Liver (tissue), 9 donors: ENCODE results near the gene MON2. TPM values are rescaled to one million over a fixed set of nuclear protein-coding genes. Genes with fewer than 3 reads are reported as not detected.

ENCODE experiments used
- DNase-seq: peaks from one replicate; pipeline ENCODE4 v3.0.0-alpha.2; 2017; ENCODE audit warnings: low spot score
- H3K27ac ChIP-seq, 2 donors: one replicate each; pipeline ENCODE4 v1.7.0; 2013; ENCODE audit warnings: inconsistent platforms in 2 of 2, low read length in 2 of 2, control low read depth in 1 of 2, low read depth in 1 of 2, mild to moderate bottlenecking in 1 of 2
- H3K27me3 ChIP-seq, 4 donors: one replicate each; pipeline versions ENCODE4 v1.6.1 to v1.7.0; 2013; ENCODE audit warnings: low read length in 3 of 4, inconsistent platforms in 1 of 4, mild to moderate bottlenecking in 1 of 4, moderate library complexity in 1 of 4; ENCODE audit not compliant: control insufficient read depth in 4 of 4, insufficient read depth in 4 of 4
- H3K36me3 ChIP-seq, 4 donors: one replicate each; pipeline versions ENCODE4 v1.6.1 to v1.7.0; 2013; ENCODE audit warnings: low read length in 3 of 4, mild to moderate bottlenecking in 3 of 4, low read depth in 1 of 4, moderate library complexity in 1 of 4; ENCODE audit not compliant: control insufficient read depth in 4 of 4, insufficient read depth in 3 of 4
- H3K4me1 ChIP-seq, 4 donors: one replicate each; pipeline versions ENCODE4 v1.6.1 to v1.7.0; 2013; ENCODE audit warnings: low read length in 3 of 4, mild to moderate bottlenecking in 3 of 4, moderate library complexity in 1 of 4; ENCODE audit not compliant: control insufficient read depth in 4 of 4, insufficient read depth in 4 of 4
- H3K4me3 ChIP-seq, 3 donors: one replicate each; pipeline versions ENCODE4 v1.6.1 to v1.7.0; 2013; ENCODE audit warnings: low read length in 3 of 3, control low read depth in 1 of 3, low read depth in 1 of 3, mild to moderate bottlenecking in 1 of 3
- H3K9ac ChIP-seq, 2 donors: one replicate each; pipeline ENCODE4 v1.7.0; 2013; ENCODE audit warnings: low read length in 2 of 2, mild to moderate bottlenecking in 2 of 2, moderate library complexity in 2 of 2, control low read depth in 1 of 2, low read depth in 1 of 2
- H3K9me3 ChIP-seq, 4 donors: one replicate each; pipeline versions ENCODE4 v1.6.1 to v1.7.0; 2013; ENCODE audit warnings: low read length in 3 of 4; ENCODE audit not compliant: control insufficient read depth in 4 of 4
- ATF3 ChIP-seq: IDR thresholded peaks from 2 replicates; pipeline ENCODE4 v1.6.1; 2016; ENCODE audit warnings: antibody characterized with exemption
- CTCF ChIP-seq: fragments of 150-350 bp; IDR thresholded peaks from 2 replicates; pipeline ENCODE4 v1.5.1; 2017; ENCODE audit warnings: improper control_type of control experiment, low read depth, low read length; ENCODE audit not compliant: missing input control
- EGR1 ChIP-seq, 2 donors: IDR thresholded peaks; 2 replicates each; pipeline ENCODE4 v1.6.1; 2016 to 2018; ENCODE audit warnings: antibody characterized with exemption in 2 of 2, low read depth in 2 of 2
- FOXA1 ChIP-seq: IDR thresholded peaks from 2 replicates; pipeline ENCODE4 v1.6.1; 2016; ENCODE audit warnings: antibody characterized with exemption
- FOXA2 ChIP-seq: IDR thresholded peaks from 2 replicates; pipeline ENCODE4 v1.6.1; 2016; ENCODE audit warnings: antibody characterized with exemption
- HNF4A ChIP-seq, 2 donors: conservative IDR thresholded peaks; 2 replicates each; pipeline ENCODE4 v1.6.1; 2016; ENCODE audit warnings: antibody characterized with exemption in 2 of 2, mild to moderate bottlenecking in 2 of 2
- HNF4G ChIP-seq: IDR thresholded peaks from 2 replicates; pipeline ENCODE4 v1.6.1; 2016; ENCODE audit warnings: antibody characterized with exemption
- JUND ChIP-seq, 2 donors: IDR thresholded peaks; 2 replicates each; pipeline ENCODE4 v1.6.1; 2016; ENCODE audit warnings: antibody characterized with exemption in 2 of 2
- MAX ChIP-seq: IDR thresholded peaks from 2 replicates; pipeline ENCODE4 v1.6.1; 2016; ENCODE audit warnings: antibody characterized with exemption
- NR2F2 ChIP-seq: IDR thresholded peaks from 2 replicates; pipeline ENCODE4 v1.6.1; 2016; ENCODE audit warnings: antibody characterized with exemption
- REST ChIP-seq: IDR thresholded peaks from 2 replicates; pipeline ENCODE4 v1.6.1; 2016; ENCODE audit warnings: antibody characterized with exemption, mild to moderate bottlenecking
- RXRA ChIP-seq, 2 donors: IDR thresholded peaks; 2 replicates each; pipeline ENCODE4 v1.6.1; 2017 to 2018; ENCODE audit warnings: antibody characterized with exemption in 2 of 2, mild to moderate bottlenecking in 1 of 2
- TAF1 ChIP-seq: conservative IDR thresholded peaks from 2 replicates; pipeline ENCODE4 v1.6.1; 2016; ENCODE audit warnings: antibody characterized with exemption, mild to moderate bottlenecking
- YY1 ChIP-seq: IDR thresholded peaks from 2 replicates; pipeline ENCODE4 v1.6.1; 2016; ENCODE audit warnings: antibody characterized with exemption, mild to moderate bottlenecking
- ZBTB33 ChIP-seq: IDR thresholded peaks from 2 replicates; pipeline ENCODE4 v1.6.1; 2016; ENCODE audit warnings: antibody characterized with exemption
- WGBS: extraction: QIAGEN DNeasy Blood & Tissue Kit; methylation state at CpG from one replicate; pipeline ENCODE4 v1.1.7; 2013; 5-methylcytosine and 5-hydroxymethylcytosine counted together
- polyA plus RNA-seq, 2 donors: library from polyadenylated mRNA; stranded (reverse) in 1 of 2; unstranded in 1 of 2; fragments of 200-250 nt in 1 of 2; fragments of >200 nt in 1 of 2; fragmentation: Nextera tagmentation in 1 of 2; extraction: Ambion mirVana in 1 of 2; gene quantifications; one replicate each; pipeline versions ENCODE4 v1.2.1 to v1.2.3, GENCODE V29; 2013 to 2015
- total RNA-seq, 2 donors: library from RNA; depleted of rRNA; stranded (reverse); fragments of >200 nt; gene quantifications; one replicate each; pipeline ENCODE4 v1.2.3, GENCODE V29; 2014
- donor health status: healthy.
- donor health status: healthy.
- donor health status: healthy.
- donor health status: healthy.
- donor health status: healthy.

Gene MON2
- total and polyA plus RNA-seq, 4 donors = 7.5 to 69.9 (median 25.8) TPM

GRCh38 chr12:62472472-62472871, 5.8 kb downstream of the MON2 start (continued):
- TF ChIP-seq RXRA (IDR thresholded peaks at IDR 0.05) = no peak
- TF ChIP-seq JUND (IDR thresholded peaks at IDR 0.05) = no peak

- H3K9me3 ChIP-seq = no peaks in the 10 kb centered on the region
- no peaks in the 10 kb centered on the region for H3K27me3 ChIP-seq
- no peak overlapping the region for H3K27ac ChIP-seq
- H3K4me3 ChIP-seq = no peak overlapping the region
- TF ChIP-seq JUND (IDR thresholded peaks at IDR 0.05) = no peak
- no peak for TF ChIP-seq EGR1 (IDR thresholded peaks at IDR 0.05; ENCODE audit: low read depth in 2 of 2)
- TF ChIP-seq NR2F2 = no peak
- TF ChIP-seq TAF1 = no peak
- no peak for TF ChIP-seq CTCF
- TF ChIP-seq HNF4A (conservative IDR thresholded peaks at IDR 0.05) = no peak
- TF ChIP-seq ATF3 = no peak
- no peak for TF ChIP-seq MAX
- TF ChIP-seq ZBTB33 = no peak
- TF ChIP-seq YY1 = no peak
- TF ChIP-seq HNF4G = no peak
- peaks cover 0 to 11% (median 5%) of the 10 kb centered on the region in 4 donors for H3K36me3 ChIP-seq
- no peak overlapping the region for H3K9ac ChIP-seq
- no peak for DNase-seq
- whole genome bisulfite sequencing = 84% methylated on average over 4 of the region's 4 CpGs
- H3K4me1 ChIP-seq = peaks cover 0 to 13% (median 7%) of the 10 kb centered on the region in 4 donors
Observed at GRCh38 chr12:62481843-62482540, 15.4 kb downstream of the MON2 start.

- 84% methylated on average over 3 of the region's 3 CpGs for WGBS
- peaks cover 0 to 11% (median 3%) of the 10 kb centered on the region in 4 donors for H3K36me3 ChIP-seq
- no peak for DNase-seq
- no peak overlapping the region for H3K27ac ChIP-seq
- peaks cover 0 to 13% (median 7%) of the 10 kb centered on the region in 4 donors for H3K4me1 ChIP-seq
- H3K27me3 ChIP-seq = no peaks in the 10 kb centered on the region
- TF ChIP-seq REST (no peak), YY1 (no peak), MAX (no peak), HNF4A (conservative IDR thresholded peaks at IDR 0.05) (no peak), FOXA2 (no peak), EGR1 (IDR thresholded peaks at IDR 0.05; ENCODE audit: low read depth in 2 of 2) (no peak), RXRA (IDR thresholded peaks at IDR 0.05) (no peak), JUND (IDR thresholded peaks at IDR 0.05) (no peak), FOXA1 (no peak), ZBTB33 (no peak), ATF3 (no peak), HNF4G (no peak)
- no peak overlapping the region for H3K9ac ChIP-seq
- H3K4me3 ChIP-seq = no peak overlapping the region
- no peaks in the 10 kb centered on the region for H3K9me3 ChIP-seq
Observed at GRCh38 chr12:62482769-62483168, 16.1 kb downstream of the MON2 start.
